HEK293 (cell line): ENCODE data around the gene CLEC2L.

Experiments used
- CTCF ChIP-seq: fragments of 450-650 bp; formaldehyde crosslinking; IDR thresholded peaks from 2 replicates; pipeline ENCODE4 v1.5.1; 2016; ENCODE audit warnings: missing biosample characterization, missing genetic modification characterization
- HOXA7 ChIP-seq: sonication (generic); formaldehyde crosslinking; IDR thresholded peaks from 2 replicates; pipeline ENCODE4 v1.8.1; 2022; ENCODE audit warnings: missing genetic modification reagents, borderline replicate concordance
- KLF17 ChIP-seq: fragments of 450-650 bp; formaldehyde crosslinking; IDR thresholded peaks from 2 replicates; pipeline ENCODE4 v1.5.1; 2016; ENCODE audit warnings: missing biosample characterization, missing genetic modification characterization
- REST ChIP-seq: fragments of 450-650 bp; formaldehyde crosslinking; IDR thresholded peaks from 2 replicates; pipeline ENCODE4 v1.5.1; 2016; ENCODE audit warnings: missing biosample characterization, missing genetic modification characterization
- TCF7L2 ChIP-seq: IDR thresholded peaks from 2 replicates; pipeline ENCODE4 v1.6.1; 2011; ENCODE audit warnings: low read depth, mild to moderate bottlenecking, inconsistent platforms, low read length, moderate library complexity, borderline replicate concordance
- YY1 ChIP-seq: fragments of 450-650 bp; formaldehyde crosslinking; IDR thresholded peaks from 2 replicates; pipeline ENCODE4 v1.5.1; 2018; ENCODE audit warnings: missing biosample characterization, missing genetic modification characterization
- ZBTB7A ChIP-seq: fragments of 450-650 bp; formaldehyde crosslinking; IDR thresholded peaks from 2 replicates; pipeline ENCODE4 v1.5.1; 2016; ENCODE audit warnings: low read depth, missing biosample characterization, missing genetic modification characterization
- ZFHX2 ChIP-seq: fragments of 450-650 bp; formaldehyde crosslinking; conservative IDR thresholded peaks from 2 replicates; pipeline ENCODE4 v1.5.1; 2016; ENCODE audit warnings: missing biosample characterization, missing genetic modification characterization
- ZNF133 ChIP-seq: fragments of 450-650 bp; formaldehyde crosslinking; IDR thresholded peaks from 2 replicates; pipeline ENCODE4 v1.5.1; 2016; ENCODE audit warnings: missing biosample characterization, missing genetic modification characterization
- ZNF175 ChIP-seq: fragments of 450-650 bp; formaldehyde crosslinking; IDR thresholded peaks from 2 replicates; pipeline ENCODE4 v1.5.1; 2016; ENCODE audit warnings: missing biosample characterization, missing genetic modification characterization
- ZNF391 ChIP-seq: fragments of 450-650 bp; formaldehyde crosslinking; IDR thresholded peaks from 2 replicates; pipeline ENCODE4 v1.5.1; 2016; ENCODE audit warnings: low read depth, missing biosample characterization, missing genetic modification characterization, borderline replicate concordance
- ZNF692 ChIP-seq: fragments of 450-650 bp; formaldehyde crosslinking; IDR thresholded peaks from 2 replicates; pipeline ENCODE4 v1.5.1; 2016; ENCODE audit warnings: missing biosample characterization, missing genetic modification characterization
- ZSCAN18 ChIP-seq: fragments of 450-650 bp; formaldehyde crosslinking; IDR thresholded peaks from 2 replicates; pipeline ENCODE4 v1.5.1; 2016; ENCODE audit warnings: missing biosample characterization, missing genetic modification characterization

- 0 out of 2 replicates have a peak, but pooled peaks have one; percentile 14 for TF ChIP-seq CTCF (tag by site-specific recombination)
- TF ChIP-seq ZNF133: no peak
- no peak for TF ChIP-seq ZFHX2 (tag by site-specific recombination)
- TF ChIP-seq YY1: no peak
- no peak for TF ChIP-seq ZNF175 (tag by site-specific recombination)
- no peak for TF ChIP-seq ZNF391 (tag by site-specific recombination)
- TF ChIP-seq TCF7L2: no peak
- no peak for TF ChIP-seq KLF17 (tag by site-specific recombination)
- TF ChIP-seq ZSCAN18: no peak
- no peak for TF ChIP-seq REST (tag by site-specific recombination)
- no peak for TF ChIP-seq ZNF692 (tag by site-specific recombination)
- TF ChIP-seq HOXA7 (CRISPR knock-in tag): no peak
- no peak for TF ChIP-seq ZBTB7A (tag by site-specific recombination)
These were observed 46.6 kb downstream of the CLEC2L start for GRCh38 chr7:139570119-139570518.
